ENCODE measurements around the gene STK10.
"Not testable (repeated sequence)": the region's sequence is repeated elsewhere in the genome, so short reads cannot be mapped to it uniquely, and the experiment has no call there.

Gene STK10

DNA sequence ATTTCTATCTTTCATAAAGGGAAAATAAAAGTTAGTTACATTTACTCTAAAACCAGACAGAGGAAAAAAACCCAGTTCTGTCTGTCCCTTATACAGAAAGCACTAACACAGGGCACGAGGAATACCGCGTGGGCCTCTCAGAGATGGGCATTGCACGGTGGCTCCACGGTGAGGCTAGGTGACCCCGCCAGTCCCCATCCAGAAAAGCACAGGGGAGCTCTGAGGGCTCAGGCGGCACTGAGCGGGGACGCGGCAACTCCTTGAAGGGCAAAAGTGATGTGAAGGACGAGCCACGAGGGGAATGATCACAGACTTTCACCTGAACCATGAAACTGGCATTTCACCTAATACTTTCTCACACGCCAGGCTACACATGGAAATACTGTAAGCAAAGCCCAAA is 145.8 kb downstream of the STK10 start:
- TF ChIP-seq, protein P1, sequence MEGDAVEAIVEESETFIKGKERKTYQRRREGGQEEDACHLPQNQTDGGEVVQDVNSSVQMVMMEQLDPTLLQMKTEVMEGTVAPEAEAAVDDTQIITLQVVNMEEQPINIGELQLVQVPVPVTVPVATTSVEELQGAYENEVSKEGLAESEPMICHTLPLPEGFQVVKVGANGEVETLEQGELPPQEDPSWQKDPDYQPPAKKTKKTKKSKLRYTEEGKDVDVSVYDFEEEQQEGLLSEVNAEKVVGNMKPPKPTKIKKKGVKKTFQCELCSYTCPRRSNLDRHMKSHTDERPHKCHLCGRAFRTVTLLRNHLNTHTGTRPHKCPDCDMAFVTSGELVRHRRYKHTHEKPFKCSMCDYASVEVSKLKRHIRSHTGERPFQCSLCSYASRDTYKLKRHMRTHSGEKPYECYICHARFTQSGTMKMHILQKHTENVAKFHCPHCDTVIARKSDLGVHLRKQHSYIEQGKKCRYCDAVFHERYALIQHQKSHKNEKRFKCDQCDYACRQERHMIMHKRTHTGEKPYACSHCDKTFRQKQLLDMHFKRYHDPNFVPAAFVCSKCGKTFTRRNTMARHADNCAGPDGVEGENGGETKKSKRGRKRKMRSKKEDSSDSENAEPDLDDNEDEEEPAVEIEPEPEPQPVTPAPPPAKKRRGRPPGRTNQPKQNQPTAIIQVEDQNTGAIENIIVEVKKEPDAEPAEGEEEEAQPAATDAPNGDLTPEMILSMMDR (IDR thresholded peaks at IDR 0.05; ENCODE audit: low read depth, low read length, missing control alignments), result no peak

DNA sequence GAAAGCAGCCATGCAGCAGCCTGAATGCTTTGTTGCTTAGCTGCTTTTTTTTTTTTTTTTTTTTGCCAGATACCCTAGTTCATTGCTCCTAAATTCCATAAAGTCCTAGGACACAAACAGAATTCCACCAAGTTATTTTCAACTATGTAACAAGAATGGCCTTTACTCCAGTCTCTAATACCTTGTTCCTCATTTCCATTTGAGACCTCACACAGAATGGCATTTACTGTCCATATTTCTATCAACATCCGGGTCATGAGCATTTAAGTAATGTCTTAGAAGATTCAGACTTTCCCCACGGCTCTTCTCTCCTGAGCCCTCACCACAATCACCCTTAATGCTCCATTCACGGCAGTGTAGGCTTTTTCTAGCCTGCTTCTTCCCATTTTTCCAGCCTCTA is 149.9 kb downstream of the STK10 start:
- DNase-seq (ENCODE audit: low read depth), result no peak
- in situ Hi-C loops (cut with HindIII; ENCODE audit: low sequenced_read_pairs), result loop anchor here (5.0 kb wide), 1 partner anchor 101 kb away; no protein-coding TSS in a partner anchor
- TF ChIP-seq, protein P1 (IDR thresholded peaks at IDR 0.05; ENCODE audit: low read depth, low read length, missing control alignments), result no peak

More for the DNA sequence above, 145.8 kb downstream of the STK10 start:
- in situ Hi-C loops (cut with HindIII; ENCODE audit: low sequenced_read_pairs), result no loop called here
- DNase-seq (ENCODE audit: low read depth), result no peak
- no peak overlapping the region for H3K4me3 ChIP-seq (ENCODE audit: low read depth, low read length)

DNA sequence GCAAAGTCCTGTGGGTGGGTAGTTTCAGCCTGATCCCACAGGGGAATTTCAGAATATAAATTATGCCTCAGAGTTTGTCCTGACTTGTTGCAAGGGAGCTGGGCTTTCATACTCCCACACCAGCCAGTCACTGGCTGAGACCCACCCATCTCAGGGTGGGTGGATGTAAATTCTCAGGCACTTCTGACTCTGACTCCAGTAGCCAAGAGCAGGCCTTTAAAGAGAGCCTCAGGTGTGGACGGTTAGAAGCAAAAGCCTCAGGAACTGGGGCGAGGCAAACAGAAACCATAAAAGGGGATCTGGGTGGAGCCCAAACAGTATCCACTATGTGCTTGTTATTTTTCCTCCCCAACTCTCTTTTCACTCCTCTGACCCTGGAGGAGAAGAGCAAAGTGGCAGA is 153.0 kb downstream of the STK10 start:
- DNase-seq (ENCODE audit: low read depth), result no peak
- no peak overlapping the region for H3K4me3 ChIP-seq (ENCODE audit: low read depth, low read length)
- TF ChIP-seq, protein P1 (IDR thresholded peaks at IDR 0.05; ENCODE audit: low read depth, low read length, missing control alignments), result no peak
- in situ Hi-C loops (cut with HindIII; ENCODE audit: low sequenced_read_pairs), result loop anchor here (5.0 kb wide), 1 partner anchor 98 kb away; no protein-coding TSS in a partner anchor

More for the DNA sequence above, 149.9 kb downstream of the STK10 start:
- H3K4me3 ChIP-seq (ENCODE audit: low read depth, low read length), result no peak overlapping the region

DNA sequence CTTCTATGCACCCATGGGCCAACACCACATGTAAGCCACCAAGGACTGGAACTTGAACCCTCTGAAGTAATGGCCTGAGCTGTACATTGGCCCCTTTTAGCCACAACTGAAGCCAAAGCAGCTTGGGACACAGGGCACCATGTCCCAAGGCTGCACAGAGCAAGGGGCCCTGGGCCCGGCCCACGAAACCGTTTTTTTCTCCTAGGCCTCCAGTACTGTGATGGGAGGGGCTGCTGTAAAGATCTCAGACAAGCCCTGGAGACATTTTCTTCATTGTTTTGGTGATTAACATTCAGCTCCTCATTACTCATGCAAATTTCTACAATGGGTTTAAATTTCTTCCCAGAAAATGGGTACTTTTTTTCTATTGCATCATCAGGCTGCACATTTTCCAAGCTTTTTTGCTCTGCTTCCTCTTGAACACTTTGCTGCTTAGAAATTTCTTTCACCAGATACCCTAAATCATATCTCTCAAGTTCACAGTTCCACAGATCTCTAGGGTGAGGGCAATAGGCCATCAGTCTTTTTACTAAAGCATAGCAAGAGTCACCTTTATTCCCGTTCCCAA is 156.0 kb downstream of the STK10 start:
- TF ChIP-seq, protein P1 (IDR thresholded peaks at IDR 0.05; ENCODE audit: low read depth, low read length, missing control alignments), result no peak
- H3K4me3 ChIP-seq (ENCODE audit: low read depth, low read length), result no peak overlapping the region
- DNase-seq (ENCODE audit: low read depth), result no peak
- in situ Hi-C loops (cut with HindIII; ENCODE audit: low sequenced_read_pairs), result no loop called here

DNA sequence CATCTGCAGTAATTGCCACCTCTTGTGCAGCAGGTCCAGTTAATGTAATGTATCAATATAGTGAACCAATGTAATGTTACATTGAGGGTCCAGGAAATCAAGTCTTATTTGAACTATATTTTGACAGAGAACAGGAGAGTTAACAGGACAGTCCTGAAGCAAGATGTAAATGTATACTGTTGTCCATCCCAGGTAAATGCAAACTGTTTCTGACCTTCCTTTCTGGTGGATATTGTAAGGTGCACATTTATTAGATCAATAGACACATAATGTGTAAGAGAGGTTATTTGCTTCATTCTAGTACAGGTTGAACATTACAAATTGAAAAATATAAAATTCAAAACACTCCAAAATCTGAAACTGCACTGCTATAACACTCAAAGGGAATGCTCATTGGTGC is 158.1 kb downstream of the STK10 start:
- H3K4me3 ChIP-seq (ENCODE audit: low read depth, low read length), result no peak overlapping the region
- in situ Hi-C loops (cut with HindIII; ENCODE audit: low sequenced_read_pairs), result no loop called here
- DNase-seq (ENCODE audit: low read depth), result no peak
- TF ChIP-seq, protein P1 (IDR thresholded peaks at IDR 0.05; ENCODE audit: low read depth, low read length, missing control alignments), result no peak

DNA sequence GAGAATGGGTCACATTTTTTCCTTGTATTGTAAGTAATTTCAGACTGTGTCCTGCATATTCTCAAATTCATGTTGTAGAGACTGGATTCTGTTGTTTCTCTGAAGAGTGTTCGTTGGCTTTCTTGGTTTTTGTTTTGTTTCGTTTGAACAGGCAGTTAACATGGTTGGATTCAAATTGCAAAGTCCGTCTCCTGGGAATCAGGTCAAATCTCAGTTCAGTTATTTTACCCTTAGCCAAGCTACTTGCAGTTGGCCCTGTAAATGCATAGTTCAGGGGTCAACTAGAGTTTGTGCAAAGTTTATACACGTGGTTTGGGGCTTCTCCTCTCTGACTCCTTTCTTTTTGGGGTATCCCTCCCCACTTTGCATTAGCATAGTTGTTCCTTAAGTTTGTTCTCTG is 159.9 kb downstream of the STK10 start:
- TF ChIP-seq, protein P1 (IDR thresholded peaks at IDR 0.05; ENCODE audit: low read depth, low read length, missing control alignments), result no peak
- in situ Hi-C loops (cut with HindIII; ENCODE audit: low sequenced_read_pairs), result no loop called here
- H3K4me3 ChIP-seq (ENCODE audit: low read depth, low read length), result no peak overlapping the region
- no peak for DNase-seq (ENCODE audit: low read depth)

DNA sequence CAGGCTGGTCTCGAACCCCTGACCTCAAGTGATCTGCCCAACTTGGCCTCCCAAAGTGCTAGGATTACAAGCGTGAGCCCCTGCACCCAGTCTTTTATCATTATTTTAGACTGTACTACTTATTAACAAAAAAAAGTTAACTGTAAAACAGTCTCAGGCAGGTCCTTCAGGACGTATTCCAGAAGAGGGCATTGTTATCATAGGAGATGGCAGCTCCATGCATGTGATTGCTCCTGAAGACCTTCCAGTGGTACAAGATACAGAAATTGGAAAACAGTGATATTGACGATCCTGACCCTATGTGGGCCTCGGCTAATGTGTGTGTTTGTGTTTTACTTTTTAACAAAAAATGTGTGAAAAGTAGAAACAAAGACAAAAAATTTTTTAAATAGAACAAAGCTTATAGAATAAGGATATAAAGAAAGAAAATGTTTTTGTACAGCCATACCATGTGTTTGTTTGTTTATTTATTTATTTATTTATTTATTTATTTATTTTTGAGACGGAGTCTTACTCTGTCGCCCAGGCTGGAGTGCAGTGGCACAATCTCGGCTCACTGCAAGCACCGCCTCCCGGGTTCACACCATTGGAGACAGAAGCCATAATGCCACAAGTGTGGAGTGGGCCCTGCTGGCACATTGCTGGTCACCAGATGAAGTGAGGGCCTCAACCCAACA is 167.8 kb downstream of the STK10 start:
- DNase-seq (ENCODE audit: low read depth); H3K4me3 ChIP-seq (ENCODE audit: low read depth, low read length); in situ Hi-C loops (cut with HindIII; ENCODE audit: low sequenced_read_pairs): not testable (repeated sequence)

Measured in astrocyte of the cerebellum (primary cell).